Measurements from ENCODE around the gene ACTL7A. TPM values are rescaled to one million over a fixed set of nuclear protein-coding genes. Genes with fewer than 3 reads are reported as not detected.
A peak's percentile ranks its signal among the peaks of the same experiment; 100 is the strongest.
"Not testable (repeated sequence)": the region's sequence is repeated elsewhere in the genome, so short reads cannot be mapped to it uniquely, and the experiment has no call there.

ACTL7A gene
- total RNA-seq, 1 donor from 2014 or later = not detected

GRCh38 chr9:108848296-108848695 is 13.8 kb upstream of the ACTL7A start:
- DNase-seq (ENCODE audit: low read depth) = not testable (repeated sequence)

DNA sequence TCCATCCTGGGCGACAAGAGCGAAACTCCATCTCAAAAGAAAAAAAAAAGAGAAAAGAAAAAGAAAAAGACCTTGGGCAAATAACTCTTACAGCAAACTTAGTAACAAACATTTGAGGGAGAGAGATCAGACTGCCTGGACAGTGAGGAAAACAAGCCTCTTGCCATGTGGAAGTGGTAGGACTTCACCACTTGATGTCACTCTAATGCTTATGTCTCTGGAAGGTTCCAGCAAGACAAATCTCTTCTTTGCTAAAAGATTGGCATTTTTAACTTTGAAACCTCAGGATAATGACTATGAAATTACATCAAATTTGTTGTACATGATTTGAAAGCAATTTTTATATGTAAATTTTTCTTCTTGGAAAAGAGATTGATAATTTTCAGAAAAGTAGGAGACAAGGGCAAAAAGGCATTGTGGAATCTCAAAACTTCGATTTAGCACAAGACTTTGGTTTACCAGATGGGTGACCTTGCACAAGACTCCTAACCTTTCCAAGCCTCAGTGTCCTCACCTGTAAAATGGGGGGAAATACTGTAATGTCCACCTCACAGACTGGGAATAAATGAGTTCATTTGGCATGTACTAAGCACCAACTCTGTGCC is 11.7 kb upstream of the ACTL7A start:
- DNase-seq (ENCODE audit: low read depth) = no peak

DNA sequence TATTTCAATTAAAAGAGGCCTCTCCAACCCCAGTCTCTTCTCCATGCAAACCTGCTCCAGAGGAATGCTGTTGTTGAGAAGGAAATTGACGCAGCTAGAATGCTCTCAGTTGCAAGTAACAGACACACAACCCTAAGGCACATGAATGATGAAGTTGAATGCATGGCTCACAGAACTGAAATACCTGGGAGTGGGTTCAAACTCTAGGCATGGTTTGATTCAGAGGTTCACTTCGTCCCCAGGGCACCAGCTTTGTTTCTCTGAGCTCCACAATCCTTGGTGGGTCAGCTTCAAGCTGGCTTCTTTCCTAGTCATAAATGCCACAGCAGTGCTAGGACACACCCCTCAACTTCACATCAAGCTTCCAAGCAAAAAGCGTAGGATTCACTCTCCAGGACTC is 10.9 kb upstream of the ACTL7A start:
- DNase-seq (ENCODE audit: low read depth) = no peak

DNA sequence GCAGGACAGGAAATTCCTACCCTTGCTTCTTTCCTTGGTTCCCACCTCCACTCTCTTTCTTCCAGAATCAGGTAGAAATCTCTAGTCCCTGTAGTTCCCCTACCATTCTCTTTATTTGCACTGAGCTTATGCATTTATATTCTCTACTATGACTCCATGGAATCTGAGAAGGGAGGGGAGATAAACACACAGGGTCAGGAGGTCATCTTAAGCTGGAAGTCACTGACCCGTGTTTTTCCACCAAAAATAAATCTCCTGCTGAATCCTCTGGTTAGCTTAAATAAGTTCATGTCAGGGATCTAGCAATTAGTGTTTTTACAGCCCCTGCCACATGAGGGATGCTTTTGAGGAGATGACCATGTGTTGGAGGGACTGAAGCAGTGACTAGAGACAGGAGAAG is 10.0 kb upstream of the ACTL7A start:
- DNase-seq (ENCODE audit: low read depth) = no peak

DNA sequence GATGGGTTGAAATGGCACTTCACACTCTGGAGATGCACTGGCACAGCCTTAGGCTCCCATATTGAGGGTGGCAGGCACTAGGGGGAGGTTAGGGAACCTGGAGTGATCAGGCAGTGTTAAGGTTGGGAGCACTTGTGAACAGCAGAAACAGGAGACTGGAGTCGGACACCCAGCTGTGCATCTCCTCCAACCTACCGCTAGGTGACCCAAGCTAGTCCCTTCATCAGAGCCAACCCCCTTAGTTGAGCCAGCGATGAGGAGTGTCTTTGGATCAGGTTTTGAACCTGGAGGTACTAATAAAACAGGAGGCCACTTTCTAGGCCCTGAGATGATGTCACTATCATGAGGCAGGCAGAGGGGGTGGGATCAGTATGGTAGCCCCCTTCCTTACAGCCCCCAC is 8.0 kb upstream of the ACTL7A start:
- no peak for DNase-seq (ENCODE audit: low read depth)

- no peak for DNase-seq (ENCODE audit: low read depth)
These were observed 7.2 kb upstream of the ACTL7A start for GRCh38 chr9:108854641-108855528.

GRCh38 chr9:108855529-108855886 is 6.6 kb upstream of the ACTL7A start:
- no peak for DNase-seq (ENCODE audit: low read depth)

DNA sequence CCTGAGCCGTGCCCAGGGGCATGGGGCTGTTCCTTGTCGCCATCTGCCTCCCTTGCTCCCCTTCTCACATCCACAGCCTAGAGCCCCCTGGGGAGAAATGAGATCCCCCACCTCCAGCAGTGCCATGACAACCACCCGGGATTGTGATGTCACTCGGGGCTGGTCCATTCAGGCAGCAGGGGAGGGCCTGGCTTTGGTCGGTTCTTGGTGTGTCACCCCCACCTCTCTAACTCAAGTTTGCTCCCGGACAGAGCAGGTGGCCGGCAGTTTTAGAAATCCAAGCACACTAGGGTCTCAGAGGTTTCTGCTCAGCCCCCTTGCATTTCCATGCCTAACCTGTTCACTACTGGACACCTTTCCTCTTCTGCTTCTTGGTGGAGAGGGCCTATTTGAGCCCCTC is 6.2 kb upstream of the ACTL7A start, which contains the start of gene ACTL7B:
Gene ACTL7B (minus strand): TSS at position 99 of the 400 bp plus-strand sequence. CDS start 56 bp downstream, at position 43.
- no peak for DNase-seq (ENCODE audit: low read depth)

DNA sequence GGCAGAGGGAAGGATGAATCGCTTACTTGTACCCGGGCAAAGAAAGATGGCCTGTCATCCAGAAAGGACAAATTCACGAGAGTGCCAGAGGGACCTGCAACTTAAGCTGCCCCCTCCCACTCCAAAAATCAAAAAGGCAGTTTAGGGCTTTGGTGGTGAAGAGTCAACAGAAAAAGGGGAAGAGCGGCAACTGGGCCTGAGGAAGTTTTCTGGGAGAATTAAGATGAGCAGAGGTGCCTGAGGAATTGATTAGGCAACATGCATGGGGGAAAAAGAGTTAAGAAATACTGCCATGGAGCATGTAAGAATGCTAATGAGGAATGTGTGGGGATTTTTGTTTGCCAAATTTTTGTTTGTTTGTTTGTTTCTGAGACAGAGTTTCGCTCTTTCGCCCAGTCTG is 4.5 kb upstream of the ACTL7A start:
- no peak for DNase-seq (ENCODE audit: low read depth)

- DNase-seq (ENCODE audit: low read depth) = peak; percentile 61
These were observed 2.5 kb upstream of the ACTL7A start for GRCh38 chr9:108859459-108860114.

DNA sequence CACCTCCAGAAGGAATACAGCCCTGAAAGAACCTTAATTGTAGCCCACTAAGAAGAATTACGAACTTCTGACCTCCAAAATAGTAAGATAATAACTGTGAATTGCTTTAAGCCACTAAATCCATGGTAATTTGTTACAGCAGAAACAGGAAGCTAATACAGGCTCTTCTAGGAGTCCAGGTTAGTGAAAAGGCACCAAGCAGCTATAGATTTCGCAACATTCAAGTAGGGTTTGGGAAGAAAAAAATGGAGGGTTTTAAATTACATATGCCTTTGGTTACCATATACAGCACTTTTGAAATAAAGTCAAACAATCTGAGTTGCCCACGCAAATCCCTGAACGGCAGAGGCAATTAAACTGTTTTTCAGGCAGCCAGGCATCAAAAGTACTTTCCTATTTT is 1.7 kb upstream of the ACTL7A start:
- DNase-seq (ENCODE audit: low read depth) = no peak

DNA sequence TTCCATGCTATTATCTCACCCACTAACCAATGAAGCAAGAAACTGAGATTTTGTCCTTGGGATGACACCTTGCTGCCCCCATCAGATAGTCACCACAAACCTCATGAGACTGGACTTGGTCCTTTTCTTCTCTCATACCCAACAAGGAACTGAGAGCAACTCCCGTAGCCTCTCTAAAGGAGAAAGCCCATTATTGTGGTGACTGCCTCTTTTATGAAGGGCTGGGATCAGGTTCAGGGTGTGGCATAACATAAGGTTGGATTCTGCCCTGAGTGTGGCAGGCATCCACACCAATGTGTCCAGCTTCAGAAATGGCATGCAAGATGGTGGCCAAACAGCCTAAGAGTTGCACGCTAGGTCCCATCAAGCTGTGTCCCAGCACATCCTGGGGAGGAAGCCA is 1.3 kb upstream of the ACTL7A start:
- DNase-seq (ENCODE audit: low read depth) = no peak

DNA sequence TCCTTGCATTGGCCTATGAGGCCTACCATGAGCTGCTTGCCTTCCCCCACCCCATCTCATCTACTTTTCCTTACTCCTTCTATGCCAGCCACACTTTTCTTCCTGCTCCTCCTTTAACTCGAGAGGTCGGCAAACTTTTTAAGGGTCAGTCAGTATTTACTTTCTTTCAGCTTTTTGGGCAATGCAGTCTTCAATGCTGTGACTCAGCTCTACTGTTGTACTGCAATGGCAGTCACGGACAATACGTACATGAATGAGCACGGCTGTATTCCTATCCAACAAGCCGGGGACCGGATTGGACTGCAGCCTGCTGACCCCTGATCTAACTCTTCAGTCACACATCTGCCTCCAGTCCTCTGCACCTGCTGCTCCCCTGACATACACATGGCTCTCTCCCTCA is 602 bp upstream of the ACTL7A start:
- no peak for DNase-seq (ENCODE audit: low read depth)

DNA sequence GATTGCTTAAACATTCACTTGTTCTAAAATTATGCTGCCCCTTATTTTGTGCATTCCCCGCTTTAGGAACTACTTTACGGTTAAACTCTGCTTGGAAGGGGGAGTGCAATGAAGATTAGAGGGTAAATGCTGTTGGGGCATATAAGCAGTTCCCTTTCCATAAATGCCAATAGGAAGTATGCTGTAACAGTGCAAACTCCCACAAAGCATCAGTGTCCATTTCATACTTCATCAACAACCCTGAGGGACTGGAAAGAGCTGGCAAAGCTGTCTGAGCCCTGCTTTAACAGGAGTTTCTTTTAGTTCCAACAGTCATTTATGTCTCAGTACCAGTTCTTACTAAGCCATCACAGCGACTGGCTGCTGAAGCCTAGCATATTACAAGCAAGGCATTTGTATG is 1.8 kb downstream of the ACTL7A start:
- DNase-seq (ENCODE audit: low read depth) = no peak

DNA sequence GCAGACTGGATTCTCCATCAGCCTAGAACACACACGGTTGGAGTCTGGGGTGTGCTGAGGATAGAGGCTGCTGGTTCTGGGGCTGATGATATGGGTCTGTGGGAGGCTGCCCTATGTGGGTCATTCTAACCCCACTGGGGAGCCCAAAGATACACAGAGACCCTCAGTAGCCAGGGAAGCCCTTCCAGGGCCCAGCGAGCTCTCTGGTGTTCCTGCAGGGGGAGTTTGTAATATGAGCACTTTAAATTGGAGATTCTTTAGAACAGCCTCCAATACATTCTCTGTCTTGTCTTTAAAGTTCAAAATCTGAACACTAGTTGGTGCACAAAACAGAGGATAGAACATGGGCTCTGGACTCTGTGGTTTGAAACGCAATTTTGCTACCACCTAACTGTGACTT is 2.4 kb downstream of the ACTL7A start:
- DNase-seq (ENCODE audit: low read depth) = no peak

DNA sequence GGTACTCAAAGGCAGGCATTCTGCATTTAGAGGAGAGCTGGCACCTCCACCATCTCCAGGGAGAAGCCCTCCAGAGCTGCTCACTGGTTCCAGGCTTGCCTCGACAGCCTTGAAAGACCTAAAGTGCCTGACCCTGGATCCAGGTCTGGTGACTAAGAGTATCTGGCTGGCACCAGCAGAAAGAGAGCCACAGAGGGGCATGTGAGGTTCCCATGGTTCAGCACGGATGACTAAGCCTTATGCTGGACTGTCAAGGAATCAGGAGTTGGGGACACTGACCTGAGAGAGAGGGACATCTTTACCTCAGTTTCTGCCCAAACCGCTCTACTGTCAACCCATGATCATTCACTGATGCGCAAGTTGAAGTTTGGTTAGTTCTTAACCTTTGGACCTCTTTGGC is 3.0 kb downstream of the ACTL7A start:
- peak; percentile 44 for DNase-seq (ENCODE audit: low read depth)

GRCh38 chr9:108866001-108866420 is 3.9 kb downstream of the ACTL7A start:
- no peak for DNase-seq (ENCODE audit: low read depth)

DNA sequence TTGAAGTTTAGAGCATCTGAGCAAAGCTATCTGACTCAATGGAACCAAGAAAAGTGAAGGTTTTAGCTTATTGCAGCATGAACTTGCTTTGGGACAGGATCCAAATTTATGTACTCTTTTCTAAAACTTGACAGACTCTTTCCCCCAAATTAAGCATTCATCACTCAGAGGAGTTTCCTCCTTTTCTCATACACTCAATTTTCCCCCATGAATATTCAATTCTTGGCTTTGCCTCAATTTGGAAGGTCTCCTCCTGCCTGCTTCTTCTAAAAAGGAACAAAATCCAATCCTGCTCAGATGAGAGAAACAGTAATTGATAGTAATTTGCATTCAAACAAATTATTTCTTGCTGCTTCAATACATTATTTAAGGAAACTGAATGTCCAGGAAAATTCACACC is 5.0 kb downstream of the ACTL7A start:
- no peak for DNase-seq (ENCODE audit: low read depth)

GRCh38 chr9:108867829-108868228 is 5.8 kb downstream of the ACTL7A start:
- no peak for DNase-seq (ENCODE audit: low read depth)

GRCh38 chr9:108869092-108869725 is 7.1 kb downstream of the ACTL7A start:
- DNase-seq (ENCODE audit: low read depth) = peak; percentile 32

DNA sequence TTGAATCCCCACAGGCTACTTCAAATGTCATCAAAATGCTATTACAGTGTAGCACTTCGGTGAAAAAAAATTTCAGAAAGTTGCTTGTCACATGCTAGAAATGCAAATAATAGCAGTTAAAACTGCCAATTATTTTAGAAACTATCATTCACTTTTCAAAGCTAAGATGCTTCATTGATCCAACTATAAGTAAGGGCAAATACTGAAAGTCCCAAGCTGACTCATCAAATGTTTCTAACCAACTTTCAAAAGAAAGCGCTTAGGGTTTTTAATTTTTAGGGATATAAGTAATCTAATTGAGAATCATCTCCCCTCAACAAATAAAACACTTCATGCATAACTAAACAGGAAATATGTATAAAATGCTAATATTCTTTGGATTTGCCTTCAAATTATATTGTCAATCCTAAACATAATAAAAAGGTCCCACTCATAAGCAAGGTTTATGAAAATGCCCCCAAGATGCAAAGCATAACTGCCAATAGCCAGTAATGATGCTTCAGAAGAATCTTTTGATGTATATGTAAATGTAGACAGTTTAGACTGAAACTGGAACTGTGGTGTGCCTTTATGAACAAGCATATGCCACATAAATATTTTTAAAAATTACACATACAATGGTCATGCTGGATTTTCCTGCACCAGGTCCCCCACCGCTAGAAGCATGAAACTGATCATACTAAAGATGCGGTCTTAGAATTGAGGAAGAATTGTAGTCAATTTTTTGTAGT is 12.2 kb downstream of the ACTL7A start:
- no peak for DNase-seq (ENCODE audit: low read depth)

Data from myocyte (in vitro differentiated cells).